Stimulated activated CD4-positive, alpha-beta T cell treated with anti-CD3 and anti-CD28 coated beads, Interleukin-1b, Interleukin-23, amount 100 ng/mL, for 48 hours (primary cell): ENCODE data around the gene HOOK2.

Experiments used
- DNase-seq: peaks from one replicate; pipeline ENCODE4 v3.0.0-alpha.2; 2020

Gene HOOK2

DNA sequence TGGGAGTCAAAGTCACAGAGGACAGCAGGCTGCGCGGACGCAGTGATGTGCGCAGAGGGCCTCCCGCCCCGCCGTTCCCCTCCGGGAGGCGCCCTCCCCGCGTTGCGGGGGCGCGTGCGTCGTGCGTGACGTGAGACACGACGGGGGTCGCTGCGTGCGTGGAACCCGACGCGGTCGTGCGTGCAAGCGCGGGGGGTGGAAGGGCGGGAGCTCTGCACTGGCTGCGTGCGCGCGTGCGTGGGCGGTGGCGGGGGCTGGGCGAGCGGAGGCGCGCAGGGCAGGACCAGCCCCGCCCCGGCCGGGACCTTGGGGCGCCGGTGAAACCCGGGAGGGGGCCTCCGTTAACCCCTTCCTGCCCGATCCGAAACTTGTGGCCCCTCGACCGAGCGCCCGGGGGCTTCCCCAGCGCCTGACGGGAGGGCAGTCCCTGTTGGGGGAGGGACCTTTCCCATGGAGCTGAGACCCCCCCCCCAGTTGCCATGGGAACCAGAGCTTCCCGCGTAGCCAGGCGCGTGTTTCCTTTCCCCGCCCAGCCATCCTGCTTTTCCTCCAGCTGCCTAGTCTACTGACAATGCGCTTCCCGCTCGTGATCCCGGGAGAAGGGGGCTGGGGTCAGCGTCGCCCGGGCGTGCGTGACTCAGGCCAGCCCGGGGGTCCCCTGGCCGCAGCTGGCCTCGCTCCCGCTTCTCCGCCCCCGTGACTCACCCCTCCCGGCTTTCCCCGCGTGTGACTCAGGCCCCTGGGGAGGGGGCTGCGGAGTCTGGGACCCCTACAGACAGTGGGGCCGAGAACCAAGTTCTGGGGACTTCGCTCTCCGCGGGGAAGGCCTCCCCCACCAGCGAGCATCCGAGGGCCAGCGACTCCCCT is 7.3 kb upstream of the HOOK2 start:
- DNase-seq, result peak; percentile 89

DNA sequence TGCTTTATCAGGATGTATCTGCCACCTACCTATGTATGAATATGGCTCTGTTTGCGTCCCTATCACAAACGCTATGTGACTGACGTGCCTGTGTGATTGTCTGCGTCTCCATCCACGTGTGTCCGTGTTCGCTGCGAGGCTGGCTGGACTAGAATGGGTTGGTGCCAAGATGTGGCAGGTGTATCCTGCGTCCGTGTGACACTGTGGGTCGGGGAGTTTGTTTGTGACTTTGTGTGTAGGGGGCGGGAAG is 6.7 kb upstream of the HOOK2 start:
- no peak for DNase-seq

DNA sequence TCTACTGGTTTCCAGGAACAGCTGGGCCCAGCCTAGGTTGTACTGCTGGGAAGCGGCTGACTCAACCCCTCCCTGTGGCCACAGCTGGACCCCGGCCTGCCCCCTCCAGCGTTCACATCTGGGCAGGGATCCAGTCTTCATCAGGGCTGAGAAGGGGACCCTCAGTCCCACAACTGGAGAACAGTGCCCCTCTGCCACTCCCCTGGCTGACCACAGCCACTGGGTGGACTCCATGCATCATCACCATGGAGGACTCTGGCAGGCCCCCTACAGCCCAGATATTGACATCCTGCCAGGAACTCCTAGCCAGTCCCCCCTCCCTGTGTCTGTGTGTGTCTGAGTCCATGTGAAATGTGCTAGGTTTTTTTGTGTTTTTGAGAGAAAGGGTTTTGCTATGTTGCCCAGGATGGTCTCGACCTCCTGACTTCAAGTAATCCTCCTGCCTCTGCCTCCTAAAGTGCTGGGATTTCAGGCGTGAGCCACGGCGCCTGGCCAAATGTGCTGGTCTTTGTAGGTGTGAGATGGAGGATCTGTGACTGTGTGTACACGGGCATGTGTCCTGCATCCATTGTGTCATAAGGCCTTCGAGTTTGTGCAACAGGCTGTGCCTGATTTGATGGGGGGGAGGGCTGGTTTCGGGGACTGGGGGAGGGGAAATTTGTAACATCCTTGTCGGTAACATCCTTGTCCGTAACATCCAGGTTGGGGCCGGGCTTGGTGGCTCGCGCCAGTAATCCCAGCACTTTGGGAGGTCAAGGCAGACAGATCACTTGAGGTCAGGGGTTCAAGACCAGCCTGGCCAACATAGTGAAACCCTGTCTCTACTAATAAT is 4.0 kb upstream of the HOOK2 start:
- DNase-seq, result no peak

DNA sequence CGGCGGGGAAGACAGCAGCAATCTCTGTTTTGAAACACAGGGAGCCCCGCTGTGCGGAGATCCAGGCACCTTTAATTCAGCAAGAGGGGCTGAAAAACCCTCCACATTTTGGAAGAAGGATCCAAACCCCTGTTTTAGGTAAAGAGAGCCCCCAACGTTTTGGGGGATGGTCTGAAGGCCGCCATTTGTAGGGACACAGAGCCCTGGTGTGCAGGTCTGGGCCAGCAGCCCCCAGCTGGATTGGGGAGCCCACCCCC is 3.5 kb upstream of the HOOK2 start:
- no peak for DNase-seq

DNA sequence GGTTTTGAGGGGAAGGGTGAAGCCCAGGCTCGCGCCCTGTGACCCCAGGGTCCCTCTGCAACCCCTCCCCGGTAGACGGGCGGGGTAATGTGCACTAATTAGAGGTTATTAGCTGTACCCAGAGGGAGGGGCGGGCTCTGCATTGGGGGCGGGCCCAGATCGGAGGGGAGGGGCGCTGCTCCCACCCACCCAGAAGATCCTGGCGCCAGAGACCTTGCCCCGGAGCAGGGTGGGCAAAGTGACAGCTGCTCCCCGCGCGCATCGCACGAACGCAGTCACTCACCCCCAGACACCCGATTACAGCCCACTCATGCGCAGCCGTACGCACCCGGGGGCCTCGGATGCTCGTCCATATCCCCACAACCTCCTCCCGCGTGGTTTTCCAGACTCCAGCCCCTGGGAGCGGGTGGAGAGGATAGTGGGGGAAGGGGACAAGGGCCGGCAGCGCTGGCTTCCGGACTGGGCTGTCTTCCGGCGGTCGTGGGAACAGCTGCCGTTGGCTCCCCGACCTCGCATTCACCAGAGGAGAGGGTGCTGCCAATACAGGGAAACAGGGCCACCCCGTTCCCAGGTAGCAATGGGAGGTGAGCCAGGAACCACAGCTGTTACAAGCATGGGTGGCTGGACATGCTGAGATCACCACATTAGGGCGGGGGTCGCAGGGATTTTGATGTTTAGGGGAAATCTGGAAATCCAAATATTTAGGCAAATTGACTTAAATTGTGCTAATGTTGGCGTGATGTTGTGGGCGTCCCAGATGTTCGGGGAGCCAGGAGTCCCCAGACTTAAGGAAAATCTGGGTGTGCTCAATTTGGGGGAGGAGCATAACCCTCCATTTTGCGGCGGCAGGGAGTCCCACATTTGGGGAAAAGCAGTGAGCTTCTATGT is 2.9 kb upstream of the HOOK2 start:
- DNase-seq, result peak; percentile 42

DNA sequence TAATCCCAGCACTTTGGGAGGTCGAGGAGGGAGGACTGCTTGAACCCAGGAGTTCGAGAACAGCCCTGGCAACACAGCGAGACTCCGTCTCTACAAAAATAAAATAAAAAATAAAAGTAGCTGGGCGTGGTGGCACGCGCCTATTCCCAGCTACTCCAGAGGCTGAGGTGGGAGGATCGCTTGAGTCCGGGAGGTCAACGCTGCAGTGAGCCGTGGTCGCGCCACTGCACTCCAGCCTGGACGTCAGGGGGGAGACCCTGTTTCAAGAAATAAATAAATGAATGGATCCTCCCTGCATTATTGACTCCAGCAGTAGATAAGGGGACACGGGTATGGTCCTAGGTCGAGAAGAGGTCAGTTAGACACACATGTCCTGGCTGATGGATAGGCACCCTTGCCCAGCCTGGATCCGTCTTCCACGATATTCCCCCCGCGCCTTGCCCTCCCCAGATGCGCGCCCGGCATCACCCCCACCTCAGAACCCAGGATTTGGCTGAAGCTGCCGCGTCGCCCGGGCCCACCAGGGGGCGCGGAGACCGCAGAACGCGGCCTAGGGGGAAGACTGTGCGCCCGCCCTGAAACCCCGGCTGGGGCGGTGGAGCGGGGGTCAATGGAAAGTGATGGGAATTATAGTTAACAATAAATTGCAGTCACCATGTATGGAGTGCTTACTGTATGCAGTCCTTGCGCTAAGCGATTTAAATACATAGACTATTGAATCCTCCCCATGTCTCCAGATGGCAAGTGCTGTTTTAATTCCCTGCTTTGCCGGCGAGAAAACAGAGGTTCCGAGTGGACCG is 2.1 kb upstream of the HOOK2 start:
- peak; percentile 77 for DNase-seq

DNA sequence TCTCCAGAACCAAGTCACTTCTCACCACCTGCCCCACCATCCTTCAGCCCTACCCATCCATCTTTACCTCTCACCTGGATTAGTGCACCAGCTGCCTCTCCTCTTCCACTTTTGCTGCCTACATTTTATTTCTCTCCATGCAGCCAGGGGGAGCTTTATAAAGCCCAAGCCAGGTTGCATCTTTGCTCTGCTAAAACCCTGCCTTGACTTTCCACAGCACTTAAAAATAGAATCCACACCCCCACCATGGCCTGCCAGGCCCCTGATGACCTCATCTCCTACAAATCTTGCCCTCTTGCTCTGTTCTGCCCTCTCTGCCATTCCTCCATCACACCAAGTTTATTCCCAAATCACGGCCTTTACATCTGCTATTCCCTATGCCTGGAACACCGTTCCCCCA is 1.8 kb downstream of the HOOK2 start:
- no peak for DNase-seq

DNA sequence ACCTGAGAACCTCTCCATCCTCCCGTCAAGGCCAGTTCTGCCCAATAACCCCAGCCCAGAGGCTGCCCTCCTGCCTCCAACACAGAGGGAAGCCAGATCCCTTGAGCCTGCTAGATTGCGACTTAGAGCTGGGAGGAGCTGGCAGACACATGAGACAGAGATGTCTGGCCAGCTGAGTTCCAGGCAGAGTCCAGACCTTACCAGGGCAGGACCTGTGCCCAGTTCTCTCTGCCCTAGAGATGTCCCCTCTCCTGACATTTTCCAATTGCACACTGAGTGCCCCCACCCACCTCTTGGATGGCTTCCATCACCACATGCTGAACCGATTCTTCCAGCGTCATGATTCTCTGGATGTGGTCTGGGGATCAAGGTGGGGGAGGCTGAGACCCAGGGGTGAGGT is 3.0 kb downstream of the HOOK2 start:
- DNase-seq, result no peak

DNA sequence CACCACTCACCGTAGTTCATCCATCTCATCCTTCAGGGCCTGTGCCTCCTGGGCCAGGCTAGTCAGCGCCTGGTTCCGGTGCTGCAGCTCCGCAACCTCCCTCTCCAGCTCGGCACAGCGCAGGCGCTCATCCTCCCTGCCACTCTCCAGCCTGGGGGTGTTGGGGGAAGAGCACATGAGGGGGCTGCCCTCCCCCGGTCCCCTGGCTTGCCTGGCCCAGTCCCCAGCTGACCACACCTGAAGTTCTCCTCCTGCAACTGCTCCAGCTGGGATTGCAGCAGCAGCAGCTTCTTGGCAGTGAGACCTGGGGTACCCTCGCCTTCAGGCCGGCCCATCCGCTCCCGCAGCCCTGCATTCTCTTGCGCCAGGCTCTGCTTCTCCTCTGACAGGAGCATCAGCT is 4.4 kb downstream of the HOOK2 start:
- no peak for DNase-seq

DNA sequence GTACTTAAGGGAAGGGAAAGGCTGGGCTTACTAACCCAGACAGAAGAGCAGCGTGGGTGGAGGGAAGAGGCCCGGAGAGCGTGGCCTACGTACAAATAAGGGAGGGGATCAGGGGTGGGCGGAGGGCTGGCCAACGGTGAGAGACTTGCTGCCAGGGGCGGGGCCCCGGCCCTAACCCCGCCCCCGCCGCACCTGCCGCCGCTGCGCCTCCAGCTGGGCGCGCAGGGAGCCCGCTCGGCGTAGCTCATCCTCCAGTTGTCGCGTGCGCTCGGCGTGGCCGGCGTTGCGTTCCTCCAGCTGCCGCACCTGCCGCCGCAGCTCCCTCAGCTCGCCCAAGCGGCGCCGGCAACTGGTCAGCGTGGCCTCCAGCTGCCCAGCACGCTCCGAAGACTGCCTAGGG is 5.7 kb downstream of the HOOK2 start:
- peak; percentile 69 for DNase-seq

DNA sequence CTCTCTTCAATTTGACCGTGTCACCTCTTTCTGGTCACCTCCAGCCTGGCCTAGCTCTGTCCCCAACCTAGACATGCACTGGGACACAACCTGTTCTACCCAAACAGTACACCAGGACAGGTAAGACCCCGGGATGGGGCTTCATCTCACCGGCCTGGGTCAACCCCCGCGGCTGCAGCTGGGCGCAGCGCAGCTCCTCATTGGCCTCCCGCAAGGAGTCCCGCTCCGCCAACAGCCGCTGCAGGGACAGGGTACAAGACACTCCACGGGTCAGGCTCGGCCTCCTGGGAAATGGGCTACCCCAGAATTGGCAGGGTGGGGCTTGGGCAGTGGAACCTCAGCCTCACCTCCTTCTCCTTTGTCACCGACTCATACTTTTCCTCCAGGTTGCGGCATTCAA is 7.7 kb downstream of the HOOK2 start:
- DNase-seq, result no peak

DNA sequence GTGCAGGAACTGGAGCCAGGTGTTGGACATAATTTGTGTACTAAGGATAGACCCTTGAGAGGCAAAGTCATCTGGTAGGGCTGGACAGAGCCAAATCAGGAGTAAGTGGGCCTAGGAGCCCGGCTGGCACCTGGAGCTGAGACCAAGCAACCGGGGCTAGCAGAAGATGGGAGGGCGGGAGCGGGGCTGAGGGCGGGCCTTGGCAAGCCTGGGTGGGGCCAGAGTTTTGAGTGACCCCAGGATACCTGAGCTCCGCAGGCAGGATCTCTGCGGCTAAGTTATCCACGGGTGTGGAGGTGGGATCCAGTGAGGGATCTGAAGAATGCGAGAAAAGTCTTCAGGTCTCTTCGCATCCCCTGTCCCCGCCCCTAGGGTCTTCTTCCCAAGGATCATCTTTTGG is 8.2 kb downstream of the HOOK2 start:
- DNase-seq, result no peak

DNA sequence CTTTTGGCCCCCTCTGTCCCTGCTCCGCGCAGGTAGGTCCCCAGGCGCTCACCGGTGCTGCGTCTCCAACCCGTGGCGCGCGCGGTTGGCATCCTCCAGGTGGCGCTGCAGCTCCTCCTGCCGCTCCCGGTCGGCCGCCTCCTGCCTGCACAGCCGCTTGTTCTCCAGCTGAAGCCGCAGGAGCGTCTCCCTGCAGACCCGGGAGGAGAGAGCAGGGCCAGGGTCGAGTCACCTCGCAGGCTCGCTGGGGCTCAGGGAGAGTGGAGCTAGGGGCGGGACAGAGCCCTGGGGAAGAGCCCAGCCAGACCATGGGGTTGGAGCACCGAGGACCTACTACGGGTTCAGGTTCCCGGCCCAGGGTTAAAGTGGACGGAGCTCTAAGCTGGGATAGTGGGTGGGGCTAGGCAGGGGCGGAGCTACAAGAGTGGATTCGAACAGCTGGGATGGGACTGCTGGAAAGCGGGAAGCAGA is 9.3 kb downstream of the HOOK2 start:
- peak; percentile 73 for DNase-seq

DNA sequence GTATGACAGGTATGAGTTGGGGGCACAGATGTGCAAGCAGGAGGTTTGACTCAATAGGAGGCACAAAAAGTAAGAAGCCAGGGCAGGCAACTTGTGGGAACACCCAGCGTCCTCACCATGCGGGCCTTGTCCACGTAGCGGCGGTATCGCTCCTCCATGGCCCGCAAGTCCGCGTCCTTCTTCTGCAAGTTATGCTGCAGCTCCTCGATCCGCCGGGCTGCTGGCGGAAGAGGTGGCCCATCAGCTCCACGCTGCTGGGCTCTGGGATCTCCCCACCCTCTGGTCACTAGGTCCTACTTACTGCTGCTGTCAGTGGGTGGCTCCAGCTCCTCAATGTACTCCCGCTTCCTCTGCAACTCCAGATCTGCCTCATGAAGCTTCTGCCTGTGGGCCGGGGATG is 10.7 kb downstream of the HOOK2 start:
- no peak for DNase-seq

DNA sequence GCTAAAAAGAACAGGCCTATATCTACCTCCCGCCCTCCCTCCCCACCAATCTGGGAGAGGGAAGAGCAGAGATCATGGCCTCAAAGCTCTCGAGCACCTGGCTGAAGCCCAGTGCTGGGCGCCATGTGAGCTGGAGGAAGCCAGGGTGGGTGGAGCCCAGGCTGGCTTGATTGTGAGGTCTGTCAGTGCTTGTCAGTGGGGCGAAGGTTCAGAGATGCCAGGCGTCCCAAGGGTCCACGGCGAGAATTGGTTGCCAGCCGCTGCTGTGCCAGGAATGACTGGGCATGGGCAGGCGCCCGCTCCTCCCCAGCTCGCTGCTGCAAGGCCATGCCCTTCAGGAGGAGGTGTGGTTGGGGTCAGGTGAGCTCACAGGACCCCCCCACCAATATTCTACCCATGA is 12.3 kb downstream of the HOOK2 start:
- DNase-seq, result no peak

DNA sequence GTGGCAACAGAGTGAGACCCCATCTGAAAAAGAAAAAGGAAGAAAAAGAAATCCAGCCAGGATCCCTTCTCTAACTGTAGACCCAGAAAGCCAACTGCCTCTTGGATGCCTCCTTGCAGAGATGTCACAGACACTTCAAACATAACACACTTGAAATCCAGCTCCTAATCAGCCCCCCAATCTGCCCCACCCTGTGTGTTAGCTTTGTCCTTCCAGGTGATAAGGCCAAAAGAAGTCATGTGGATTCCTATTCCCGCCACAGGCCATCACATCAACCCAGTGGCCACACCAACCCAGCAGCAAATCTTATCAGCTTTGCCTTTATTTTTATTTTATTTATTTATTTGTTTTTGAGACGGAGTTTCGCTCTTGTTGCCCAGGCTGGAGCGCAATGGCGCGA is 15.7 kb downstream of the HOOK2 start:
- DNase-seq, result no peak

DNA sequence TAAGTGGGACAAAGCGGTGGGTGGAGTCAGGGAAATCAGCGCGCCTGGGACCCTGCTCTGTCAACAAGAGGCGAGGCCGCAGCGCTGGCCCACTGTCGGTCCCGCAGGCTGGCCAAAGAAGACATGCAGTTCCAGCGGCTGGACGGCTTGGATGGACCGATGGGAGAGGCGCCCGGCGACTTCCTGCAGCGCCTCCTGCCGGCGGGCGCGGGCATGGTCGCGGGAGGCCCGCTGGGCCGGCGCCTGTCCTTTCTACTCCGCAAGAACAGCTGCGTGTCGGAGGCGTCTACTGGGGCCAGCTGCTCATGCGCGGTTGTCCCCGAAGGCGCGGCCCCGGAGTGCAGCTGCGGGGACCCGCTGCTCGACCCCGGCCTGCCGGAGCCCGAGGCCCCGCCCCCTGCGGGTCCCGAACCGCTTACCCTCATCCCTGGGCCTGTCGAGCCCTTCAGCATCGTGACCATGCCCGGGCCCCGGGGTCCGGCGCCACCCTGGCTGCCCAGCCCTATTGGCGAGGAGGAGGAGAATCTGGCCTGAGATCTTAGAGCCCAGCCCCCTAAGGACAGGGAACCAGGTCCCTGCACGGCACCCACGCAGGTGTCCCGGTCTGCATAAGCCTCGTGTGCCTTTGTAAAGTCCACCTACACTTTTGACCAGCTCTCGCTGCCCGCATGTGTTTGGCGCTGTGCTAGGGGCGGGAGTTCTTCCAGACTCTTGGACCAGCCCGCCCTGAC is 17.6 kb downstream of the HOOK2 start:
- peak; percentile 68 for DNase-seq

DNA sequence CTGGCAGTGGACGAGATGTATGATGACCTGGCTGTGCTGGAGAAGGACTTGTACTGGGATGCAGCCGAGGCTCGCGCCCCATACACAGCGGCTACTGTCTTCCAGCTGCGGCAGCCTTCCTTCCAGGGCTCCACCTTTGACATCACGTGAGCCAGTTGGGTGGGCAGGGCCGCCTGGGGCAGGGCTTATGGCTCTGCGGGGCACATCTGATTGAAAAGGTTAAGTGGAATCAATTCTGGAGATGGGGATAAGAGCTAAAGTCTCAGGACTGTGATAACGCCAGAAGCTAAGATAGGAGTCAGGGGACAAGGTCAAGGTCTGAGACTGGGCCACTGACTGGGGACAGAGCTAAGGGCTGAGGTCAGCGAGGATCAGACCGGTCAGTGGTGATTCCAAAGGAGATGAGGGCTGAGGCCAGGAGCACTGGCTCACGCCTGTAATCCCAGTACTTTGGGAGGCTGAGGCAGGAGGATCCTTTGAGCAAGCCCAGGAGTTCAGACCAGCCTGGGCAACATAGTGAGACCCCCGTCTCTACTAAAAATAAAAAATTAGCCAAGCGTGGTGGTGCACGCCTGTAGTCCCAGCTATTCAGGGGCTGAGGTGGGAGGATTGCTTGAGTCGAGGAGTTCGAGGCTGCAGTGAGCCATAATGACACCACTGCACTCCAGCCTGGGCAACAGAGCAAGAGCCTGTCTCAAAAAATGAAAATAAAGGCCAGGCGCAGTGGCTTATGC is 19.0 kb downstream of the HOOK2 start:
- DNase-seq, result no peak

DNA sequence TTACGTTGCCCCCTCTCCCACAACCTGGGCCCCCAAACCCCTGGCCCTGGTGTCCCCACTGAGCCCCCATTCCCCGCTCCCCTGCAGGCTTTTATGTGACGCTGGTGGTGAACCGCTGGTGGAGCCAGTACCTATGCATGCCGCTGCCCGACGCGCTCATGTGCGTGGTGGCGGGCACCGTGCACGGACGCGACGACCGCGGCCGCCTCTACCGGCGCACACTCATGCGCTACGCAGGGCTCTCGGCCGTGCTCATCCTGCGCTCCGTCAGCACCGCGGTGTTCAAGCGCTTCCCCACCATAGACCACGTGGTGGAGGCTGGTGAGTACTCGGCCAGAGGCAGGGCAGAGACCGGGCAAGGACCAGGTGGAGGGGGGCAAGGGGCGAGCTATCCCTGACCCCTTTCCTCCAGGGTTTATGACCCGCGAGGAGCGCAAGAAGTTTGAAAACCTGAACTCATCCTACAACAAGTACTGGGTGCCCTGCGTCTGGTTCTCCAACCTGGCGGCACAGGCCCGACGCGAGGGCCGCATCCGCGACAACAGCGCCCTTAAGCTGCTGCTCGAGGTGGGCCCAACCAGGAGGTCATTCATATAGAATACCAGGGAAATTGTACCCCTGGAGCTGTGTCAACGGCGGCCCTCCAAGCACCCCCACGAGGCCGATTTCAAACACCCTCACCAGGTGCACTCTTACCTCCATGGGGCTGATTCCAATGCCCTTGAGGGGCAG is 20.7 kb downstream of the HOOK2 start:
- DNase-seq, result no peak

DNA sequence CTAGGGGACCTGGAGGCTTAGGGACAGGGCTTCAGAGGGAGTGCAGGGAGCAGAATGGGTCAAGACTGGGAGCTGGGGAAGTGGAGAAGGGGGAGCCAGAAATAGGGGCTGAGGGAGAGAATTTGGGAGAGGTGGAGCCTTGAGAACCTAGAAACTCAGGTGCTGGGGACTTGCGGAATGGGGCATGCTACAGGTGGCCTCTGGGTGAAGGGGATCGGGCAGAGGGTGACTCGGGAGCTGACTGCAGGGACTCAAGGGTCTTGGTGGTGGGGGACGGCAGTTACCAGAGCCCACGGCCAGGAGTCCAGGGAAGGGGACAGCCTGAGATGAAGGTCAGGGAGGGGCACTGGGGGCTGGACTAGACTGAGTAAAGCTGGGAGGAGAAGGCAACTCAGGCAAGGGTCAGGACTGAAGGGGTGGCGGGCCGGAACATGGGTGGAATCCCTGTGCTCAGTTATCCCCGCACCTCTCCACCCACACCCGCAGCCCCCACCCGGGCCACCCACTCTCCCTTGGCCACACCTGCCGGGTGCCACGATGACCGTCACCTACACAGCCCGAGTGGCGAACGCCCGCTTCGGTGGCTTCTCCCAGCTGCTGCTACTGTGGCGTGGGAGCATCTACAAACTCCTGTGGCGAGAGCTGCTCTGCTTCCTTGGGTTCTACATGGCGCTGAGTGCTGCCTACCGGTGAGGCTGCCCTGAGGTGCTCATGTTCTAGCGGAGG is 23.1 kb downstream of the HOOK2 start:
- DNase-seq, result no peak
